HG03097 (cell line): ENCODE measurements around the gene ASIC2.

Experiments
- ATAC-seq: cut with Tn5 transposase; IDR thresholded peaks from one replicate; pipeline ENCODE4 v1.9.1; 2021; ENCODE audit not compliant: unreplicated experiment, low FRiP score

The ASIC2 gene

DNA sequence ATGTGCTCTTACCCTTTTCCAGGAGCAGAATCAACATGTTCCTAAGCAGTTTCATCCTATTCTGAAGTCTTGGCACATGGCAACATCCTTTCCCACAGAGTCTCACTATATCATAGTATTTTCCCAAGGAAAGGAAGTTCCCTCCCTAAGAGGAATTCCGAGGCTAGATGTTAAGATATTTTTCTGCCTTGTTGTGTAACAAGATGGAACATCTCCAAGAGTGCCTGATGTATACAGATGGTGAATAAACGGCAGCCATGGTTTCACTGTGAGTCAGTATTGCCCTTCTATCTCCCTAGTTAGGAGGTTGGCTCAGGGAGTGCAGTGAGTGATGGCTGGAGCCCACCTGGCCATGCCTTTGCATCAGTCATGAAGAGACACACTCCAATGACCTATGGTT is 253.2 kb downstream of the ASIC2 start:
- no peak for ATAC-seq

DNA sequence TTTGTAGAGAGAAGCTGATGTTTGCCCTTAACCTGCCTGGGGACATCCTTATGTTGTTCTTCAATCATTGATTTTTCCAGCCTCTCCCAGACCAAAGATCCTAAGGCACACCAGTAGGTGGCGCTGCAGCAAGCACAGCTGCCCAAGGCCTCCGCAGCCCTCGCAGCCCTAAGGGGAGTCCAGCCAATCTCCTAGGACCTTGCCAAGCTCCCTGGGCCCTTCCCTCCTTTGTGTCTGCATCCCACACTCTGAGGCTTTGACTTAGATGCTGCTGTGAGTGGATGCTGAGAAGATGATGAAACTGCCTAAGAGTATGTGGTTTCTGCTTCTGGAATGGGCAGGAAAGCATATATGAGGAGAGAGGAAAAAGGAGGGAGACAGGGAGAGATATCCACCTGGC is 254.4 kb downstream of the ASIC2 start:
- ATAC-seq = no peak

DNA sequence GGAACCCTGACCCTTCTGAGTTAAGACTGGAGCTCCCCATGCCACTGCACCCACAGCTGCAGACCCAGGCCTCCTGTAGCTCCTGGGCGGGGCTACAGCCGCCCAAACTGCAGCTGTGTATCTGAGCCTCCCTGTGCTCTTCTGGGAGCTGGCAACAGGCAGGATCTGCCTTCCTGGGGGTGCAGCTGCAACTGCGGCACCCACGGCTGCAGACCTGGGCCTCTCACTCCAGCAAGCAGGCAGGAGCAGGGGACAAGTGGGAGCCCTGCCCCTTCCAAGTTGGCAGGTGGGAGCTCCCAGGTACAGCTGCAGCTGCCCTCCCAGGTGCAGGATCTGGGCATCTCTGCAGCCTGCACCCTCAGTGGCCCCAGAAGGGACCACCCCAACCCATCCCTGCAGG is 259.9 kb downstream of the ASIC2 start:
- no peak for ATAC-seq

DNA sequence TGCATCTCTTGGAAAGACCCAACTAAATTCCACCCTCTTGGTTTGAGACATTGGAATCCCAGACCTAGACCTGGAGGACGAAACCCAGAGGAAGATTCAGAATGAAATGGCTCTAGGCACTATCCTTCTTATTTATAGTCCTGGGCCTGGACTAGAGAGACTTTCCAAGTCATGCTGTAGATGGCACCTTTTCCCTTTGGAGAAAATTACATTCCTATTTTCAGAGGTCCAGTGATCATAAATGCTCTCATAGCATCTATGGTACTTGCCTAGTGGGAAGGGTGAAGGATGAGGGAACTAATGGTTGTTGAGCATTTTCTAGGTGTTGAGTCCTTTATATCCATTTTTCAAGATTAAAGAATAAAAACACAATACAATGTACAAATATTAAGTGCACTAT is 264.3 kb downstream of the ASIC2 start:
- ATAC-seq = no peak

DNA sequence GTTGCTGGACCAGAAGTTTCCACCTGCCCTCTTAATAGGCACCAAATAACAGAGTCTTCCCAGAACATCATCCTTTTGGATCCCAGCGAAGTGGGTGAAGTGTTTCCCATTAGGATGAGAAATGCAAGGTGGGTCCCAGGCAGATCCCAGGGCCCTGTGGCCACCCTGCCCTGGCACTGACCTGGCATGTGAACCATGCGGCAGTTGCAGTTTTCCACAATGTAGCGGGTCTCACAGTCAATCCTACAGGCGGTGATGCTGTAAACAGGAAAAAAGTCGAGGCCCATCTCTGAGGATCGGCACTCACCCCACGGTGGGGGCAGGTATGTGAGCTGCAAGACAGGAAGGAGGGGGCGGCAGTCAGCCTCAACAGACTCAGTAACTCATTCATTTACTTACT is 265.0 kb downstream of the ASIC2 start:
- ATAC-seq = no peak

DNA sequence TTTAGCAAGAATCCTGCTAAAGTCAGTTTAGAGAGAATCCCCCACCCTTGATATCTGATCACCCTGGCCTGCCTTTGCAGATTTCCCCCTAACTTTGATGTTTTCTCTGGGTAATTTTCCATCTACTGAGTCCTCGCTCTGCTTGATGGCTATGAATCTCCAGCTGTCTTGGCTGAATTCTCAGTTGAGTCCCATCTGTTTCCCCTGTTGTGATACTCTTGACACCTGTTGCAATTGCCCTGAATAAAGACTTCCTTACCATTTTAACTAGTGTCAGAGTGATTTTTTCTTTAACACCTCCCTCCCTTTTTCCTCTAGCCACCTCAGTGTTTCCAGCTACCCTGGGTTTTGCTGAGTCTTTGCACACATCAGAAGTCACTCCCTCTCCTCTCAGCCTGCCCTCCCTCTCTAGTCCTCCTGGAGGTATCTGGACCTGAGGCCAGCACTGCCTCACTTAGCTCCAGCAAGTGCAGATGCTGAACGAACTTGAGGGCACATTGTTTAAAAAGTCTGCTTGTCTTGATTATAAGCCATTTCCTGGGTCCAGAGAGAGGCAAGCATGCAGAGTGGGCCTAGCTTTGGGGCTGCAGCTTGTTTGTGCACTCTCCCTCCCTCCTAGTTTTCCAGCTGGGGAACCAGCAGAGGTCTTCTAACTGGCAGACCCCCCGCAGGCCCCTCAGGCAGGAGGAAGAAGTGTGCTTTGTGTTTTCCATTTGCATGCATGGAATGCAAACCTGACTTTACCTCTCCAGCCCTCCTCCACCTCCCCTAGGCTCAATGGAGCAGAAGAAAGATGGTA is 268.2 kb downstream of the ASIC2 start:
- no peak for ATAC-seq

DNA sequence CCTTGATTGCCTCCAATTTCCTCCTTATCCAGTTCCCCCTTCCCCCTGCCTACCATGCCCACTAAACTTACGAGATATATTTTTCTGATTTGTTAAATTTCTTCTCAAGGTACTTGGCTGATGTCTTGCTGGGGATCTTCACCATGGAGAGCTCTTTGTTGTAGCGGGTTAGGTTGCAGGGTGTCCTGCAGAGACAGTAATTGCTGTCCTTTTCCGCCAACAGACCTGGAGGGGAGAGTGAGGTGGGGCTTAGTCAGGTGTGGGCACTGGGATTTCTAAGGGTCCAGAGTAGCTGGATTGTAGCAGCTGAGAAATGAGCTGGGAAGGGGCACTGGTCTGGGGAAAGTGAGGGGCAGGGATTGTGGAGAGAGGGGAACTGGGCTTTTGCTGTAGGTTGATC is 269.3 kb downstream of the ASIC2 start:
- ATAC-seq = no peak

DNA sequence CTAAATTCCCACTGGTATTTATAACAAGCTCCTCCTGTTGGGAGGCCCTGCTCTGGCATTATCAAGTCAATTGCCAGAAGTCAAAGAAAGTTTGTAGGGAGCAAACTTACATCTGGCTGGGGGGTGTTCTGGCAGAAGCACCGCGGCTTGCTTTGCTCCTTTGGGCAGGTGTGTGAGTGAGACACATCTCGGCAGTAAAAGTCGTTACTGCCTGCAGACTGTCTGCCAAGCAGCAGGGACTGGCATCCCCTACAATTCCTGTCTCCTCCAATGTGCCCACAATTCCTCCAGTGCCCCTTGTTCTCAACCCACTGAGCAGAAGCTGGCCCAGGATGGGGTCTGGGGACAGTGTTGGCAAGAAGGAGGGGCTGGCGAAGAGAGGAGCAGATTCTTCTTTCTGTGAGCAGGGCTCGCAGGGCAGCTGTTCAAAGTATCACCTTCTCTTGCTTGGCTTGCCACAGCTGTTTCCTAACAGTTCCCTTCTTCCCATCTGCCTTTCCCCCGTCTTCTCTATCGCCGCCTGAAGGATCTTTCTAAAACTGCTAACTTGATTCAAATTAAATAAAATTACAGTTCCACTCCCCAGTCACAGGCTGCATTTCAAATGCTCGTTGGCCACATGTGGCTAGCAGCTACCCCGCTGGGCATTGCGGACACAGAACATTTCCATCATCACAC is 271.2 kb downstream of the ASIC2 start:
- ATAC-seq = no peak

DNA sequence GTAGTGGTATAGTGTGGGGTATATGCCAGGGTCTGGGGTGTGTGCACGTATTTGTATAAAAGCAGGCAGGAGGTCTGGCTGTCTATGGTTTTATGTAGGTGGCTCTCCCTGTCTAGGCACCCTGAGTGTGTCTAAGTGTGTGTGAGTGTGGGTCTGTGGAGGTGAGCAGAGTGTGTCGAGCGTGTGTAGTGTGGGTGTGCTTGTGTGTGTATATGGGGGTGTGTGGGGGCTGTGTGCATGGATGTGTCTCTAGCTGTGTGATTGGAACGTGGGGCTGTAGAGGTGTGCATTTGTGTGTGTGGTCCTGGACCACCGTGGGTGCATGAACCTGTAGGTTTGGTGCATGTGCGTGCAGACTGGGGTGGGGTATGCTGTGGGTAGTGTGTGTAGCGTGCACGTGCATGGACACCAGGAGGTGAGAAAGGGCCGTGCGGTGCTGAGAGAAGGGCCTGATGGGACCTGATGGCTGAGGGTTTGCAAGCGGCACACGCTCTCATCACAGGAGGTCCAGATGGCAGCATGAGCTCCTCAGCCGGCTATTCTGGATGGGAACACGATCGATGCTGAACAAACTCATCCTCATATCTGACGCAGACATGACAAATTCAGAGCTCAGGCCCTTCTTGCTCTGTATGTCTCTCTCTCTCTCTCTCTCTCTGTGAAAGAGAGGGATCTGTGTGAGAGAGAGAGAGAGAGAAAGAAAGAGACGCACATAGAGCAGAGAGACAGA is 273.8 kb downstream of the ASIC2 start:
- ATAC-seq = no peak

DNA sequence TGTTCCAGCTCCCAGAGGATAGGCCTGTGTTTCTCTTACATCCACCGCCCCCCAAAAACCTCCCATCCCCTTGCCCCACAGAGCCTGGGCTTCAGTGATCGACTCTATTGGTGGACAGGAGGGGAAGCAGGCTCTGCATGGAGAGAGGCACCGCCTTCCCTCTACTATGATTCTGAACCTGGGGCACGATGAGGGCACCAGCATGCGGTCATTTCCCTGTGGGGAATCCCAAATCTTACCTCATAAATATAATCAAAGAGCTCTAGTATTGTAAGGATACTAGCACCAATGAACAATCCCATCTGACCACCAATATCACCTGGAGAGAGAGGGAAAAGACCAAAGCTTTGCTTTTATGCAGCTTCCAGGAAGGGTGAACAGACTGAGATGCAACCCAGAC is 275.7 kb downstream of the ASIC2 start:
- no peak for ATAC-seq

DNA sequence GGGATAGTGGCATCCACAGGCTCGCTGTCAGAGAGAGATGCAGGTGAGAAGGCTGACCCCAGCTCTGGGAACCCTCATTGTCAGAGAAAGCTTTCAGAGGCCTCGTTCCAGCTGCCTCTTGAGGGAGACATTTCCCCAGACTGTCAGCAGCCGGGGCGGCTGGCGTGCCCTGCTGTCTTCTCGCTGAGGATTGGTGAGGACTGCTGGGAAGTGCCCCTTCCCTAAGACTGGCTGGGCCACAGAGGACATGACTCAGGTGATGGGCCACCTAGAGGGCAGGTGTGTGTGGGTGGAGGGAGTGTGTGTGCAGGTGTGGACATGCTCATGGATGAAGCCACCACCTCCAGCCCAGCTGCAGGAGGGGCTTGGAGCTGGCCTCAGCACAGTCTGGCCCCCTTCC is 276.2 kb downstream of the ASIC2 start:
- ATAC-seq = no peak

DNA sequence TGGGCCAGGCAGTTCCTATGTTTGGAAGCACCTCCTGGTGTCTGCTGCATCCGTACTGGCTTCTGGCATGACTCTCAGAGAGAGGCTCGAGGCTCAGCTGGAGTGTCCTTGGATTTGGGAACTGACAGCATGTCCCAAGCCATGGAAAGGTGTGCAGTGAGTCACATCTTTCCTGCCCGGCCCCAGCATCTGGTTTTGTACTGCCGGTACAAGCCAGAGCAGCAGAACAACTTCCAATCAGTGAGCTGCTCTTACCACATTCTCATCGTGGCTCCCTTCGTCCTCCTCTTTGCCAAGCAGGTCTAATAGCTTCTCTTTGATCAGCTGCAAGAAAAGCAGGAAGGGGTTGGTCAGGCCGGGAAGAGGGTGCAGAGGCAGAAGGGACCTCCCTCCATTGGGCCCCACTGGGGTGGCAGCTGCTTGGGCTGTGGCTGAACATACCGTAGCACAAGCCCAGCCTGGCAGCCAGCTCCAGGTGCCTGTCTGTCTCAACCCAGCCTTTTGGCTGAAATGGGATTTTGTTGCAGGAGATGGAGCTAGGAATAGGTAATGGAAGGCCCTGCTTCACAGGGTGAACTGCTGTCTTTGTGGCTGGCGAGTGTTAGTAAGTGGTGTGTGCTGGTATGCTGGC is 277.3 kb downstream of the ASIC2 start:
- ATAC-seq = no peak

DNA sequence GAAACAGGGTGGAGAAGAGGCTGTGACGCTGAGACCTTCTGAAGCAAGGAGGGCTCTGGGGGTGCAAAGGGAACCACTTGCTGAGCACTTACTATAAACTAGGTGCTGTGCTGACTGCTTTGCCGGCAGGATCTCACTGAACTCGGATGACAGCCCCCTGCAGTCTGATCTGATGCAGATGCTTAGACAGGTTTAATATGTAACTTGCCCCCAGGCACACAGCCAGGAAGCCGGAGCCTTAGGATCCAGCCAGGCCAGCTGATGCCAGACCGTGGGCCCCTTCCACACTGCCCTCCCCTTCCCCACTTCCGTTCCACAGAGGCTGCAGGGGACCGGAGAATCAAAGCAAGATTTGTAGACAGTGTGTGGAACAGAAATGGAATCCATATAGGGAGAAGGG is 278.3 kb downstream of the ASIC2 start:
- ATAC-seq = no peak

DNA sequence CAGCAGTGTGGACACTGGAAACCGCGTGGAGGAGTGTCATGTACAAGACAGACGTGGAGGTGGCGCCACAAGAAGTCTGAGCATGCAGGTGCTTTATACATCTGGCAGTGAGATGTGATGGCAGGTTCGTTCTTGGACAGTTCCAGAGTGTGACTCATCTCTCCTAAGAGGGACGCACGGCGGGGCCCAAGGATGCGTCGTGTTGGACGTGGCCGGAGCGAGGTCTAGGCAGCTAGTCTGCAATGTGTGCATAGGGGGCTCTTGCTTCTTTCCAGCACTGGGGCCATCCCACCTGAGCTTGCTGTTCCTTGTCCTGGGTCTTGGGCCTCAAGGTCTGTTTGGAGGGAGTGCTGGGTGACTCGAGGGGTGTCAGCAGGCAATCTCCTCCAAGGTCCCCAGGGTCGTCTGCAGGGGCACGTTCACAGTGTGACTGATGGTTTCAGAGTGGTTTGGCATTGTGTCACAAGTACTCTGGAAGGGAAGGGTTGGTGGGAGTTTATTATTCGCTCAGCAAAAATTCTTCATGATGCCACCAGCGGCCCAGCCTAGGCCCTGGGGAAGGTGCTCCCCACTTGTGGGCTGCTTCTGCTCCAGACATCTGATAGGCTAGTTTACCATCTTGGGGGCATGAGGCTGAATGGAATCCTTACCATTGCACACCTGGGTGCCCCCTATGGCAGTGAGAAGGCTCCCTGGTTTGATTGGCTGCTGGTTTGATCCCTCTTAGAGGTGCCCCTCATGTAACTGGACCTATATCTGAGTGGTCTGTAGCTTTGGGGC is 279.3 kb downstream of the ASIC2 start:
- no peak for ATAC-seq

DNA sequence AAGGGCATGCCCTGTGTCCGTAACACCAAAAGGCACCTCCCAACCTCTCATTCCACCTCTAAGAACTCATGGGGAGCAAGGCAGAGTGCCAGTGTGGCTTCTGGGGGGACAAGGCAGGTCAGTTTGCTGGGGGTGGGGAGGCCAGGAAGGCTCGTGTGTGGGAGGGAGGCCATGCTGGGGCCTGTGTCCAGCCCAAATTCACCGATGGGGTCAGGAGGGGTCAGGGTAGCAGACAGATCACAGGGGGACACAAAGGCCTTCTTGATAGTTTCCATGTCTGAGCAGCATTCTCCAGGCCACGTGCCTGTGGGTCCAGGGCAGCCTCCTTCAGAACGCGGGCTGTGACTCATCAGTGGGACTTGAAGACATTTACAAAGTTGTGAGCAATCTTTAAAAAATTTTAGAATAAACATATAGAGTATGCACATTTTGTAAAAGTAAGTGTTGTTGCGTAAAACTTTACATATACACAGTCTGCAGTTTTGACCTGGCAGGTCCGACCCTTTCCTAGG is 280.5 kb downstream of the ASIC2 start:
- ATAC-seq = no peak

DNA sequence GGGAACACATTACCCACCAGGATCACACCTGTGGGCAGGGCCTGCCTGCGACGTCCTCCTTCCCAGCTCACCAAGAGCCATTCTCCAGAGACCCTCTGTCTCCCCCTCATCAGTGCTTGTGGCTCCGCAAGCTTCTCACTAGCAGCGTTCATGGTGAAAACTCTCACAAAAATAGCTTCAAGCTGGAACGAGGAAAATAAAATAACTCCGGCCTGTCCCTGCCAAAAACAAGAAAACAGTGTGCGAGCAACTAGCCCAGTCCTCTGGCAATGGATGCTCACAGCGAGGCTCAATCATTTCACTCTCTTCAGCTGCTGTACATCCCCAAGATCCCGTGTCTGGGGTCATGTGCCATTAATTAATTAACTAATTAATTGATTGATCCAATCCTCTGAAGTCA is 283.5 kb downstream of the ASIC2 start:
- no peak for ATAC-seq

DNA sequence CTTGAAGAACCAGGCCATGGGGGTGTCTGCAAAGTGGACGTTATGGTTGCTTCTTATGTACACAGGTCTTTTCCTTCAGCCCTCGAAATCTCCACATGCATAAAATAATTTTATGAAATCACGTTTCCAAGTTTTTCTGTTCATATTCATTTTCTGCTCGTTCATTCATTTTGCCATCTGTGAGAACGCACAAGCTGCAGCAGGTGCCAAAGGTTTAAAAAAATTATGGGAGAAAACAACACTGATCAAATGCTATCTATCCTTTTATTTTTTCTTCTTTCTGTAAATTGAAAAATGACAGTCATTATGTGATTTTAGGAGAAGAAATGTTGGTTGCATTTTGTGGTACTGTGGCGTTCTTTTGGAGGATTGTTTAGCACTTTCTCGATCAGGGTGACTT is 285.9 kb downstream of the ASIC2 start:
- no peak for ATAC-seq

DNA sequence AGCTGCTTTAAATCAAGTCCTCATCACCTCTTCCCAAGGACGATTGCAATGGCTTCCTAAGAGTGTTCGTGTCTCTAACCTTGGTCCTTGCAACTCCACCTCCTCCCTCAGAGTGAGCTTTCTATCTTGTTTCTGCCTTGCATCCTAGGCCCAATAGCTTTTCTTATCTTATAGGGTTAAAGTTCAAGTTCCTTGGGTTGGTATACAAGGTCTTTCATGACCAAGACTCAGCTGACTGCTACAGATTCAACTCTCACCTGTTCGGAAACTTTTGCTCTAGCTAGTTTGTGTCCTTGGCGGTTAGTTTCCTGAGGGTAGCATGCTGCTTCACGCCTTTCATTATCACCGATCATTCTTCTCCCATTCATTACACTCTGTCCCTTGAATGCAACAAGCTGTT is 290.8 kb downstream of the ASIC2 start:
- ATAC-seq = no peak

DNA sequence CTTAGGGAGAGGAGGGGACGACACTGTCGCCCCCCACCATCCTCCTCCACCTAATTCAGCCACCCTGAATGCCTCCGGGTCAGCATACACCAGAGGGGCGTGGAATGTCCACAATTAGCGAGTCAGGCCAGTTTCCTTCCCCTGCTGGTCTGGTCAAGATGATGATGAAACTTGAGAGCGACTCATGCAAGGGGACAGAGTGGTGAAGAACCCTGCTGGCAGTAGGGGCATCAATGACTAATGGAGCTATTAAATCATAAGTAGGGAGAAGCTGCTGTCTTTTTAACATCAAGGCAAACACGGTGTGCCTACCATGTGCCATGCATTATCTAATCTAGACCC is 294.2 kb downstream of the ASIC2 start:
- no peak for ATAC-seq

DNA sequence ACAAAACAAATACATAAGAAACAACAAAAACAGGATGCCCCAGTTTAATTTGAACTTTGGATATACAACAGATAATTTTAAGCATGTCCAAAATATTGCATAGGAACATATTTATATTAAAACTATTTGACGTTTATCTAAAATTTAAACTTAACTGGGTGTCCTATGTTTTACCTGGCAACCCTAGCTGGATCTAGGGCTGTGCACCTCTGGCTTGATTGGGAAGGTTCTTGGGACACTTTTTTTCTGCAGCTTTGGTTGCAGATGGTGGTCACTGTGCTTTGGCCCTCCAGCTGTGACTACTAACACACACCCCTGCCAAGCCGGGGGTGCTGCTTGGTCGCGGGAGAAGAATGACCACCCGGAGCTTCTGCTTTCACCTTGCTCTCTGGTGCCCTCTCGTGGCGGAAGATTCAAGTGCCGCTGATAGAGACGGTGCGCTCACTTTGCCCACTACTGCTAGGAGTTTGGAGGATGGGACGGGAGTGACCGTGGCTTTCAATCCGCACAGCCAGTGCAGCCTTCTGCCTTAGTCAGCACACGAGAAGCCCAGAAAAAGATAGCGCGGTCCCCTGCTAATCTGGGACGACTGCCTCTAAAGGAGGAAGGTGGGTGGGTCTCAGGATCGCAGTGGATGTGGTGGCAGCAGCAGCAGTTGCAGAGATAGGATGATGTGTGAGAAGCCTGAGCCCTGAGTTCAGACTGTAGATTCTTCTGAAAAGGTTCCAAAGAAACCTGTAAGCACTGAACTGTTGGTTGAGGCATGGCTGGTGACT is 294.8 kb downstream of the ASIC2 start:
- no peak for ATAC-seq
